Osteoblast (primary cell): Measurements from ENCODE around the gene STAB1. TPM values are rescaled to one million over a fixed set of nuclear protein-coding genes. Genes with fewer than 3 reads are reported as not detected.

ENCODE experiments used
- DNase-seq: peaks from one replicate; pipeline ENCODE4 v3.0.0; 2011; ENCODE audit warnings: low spot score, mixed read lengths; ENCODE audit not compliant: insufficient read length; ENCODE audit errors: missing footprints
- H2AFZ ChIP-seq: 2 replicates; pipeline ENCODE4 v1.6.0; 2011; ENCODE audit warnings: mild to moderate bottlenecking, low read length
- H3K27ac ChIP-seq: 2 replicates; pipeline ENCODE4 v1.5.1; 2011; ENCODE audit warnings: mild to moderate bottlenecking, low read depth, low read length, moderate library complexity
- H3K27me3 ChIP-seq: 2 replicates; pipeline ENCODE4 v1.6.0; 2012; ENCODE audit warnings: mild to moderate bottlenecking, control low read depth, inconsistent platforms, low read length, moderate library complexity; ENCODE audit not compliant: insufficient read depth
- H3K36me3 ChIP-seq: 2 replicates; pipeline ENCODE4 v1.5.1; 2011; ENCODE audit warnings: mild to moderate bottlenecking, low read length, control low read depth, moderate library complexity; ENCODE audit not compliant: insufficient read depth
- H3K4me1 ChIP-seq: 2 replicates; pipeline ENCODE4 v1.5.1; 2011; ENCODE audit warnings: mild to moderate bottlenecking, low read length, control low read depth, moderate library complexity; ENCODE audit not compliant: insufficient read depth
- H3K4me2 ChIP-seq: 2 replicates; pipeline ENCODE4 v1.6.0; 2011; ENCODE audit warnings: mild to moderate bottlenecking, low read length; ENCODE audit not compliant: insufficient read depth
- H3K4me3 ChIP-seq: fragments of 200-600 bp; sonication (generic); 3 replicates; pipeline ENCODE4 v1.5.1; 2012; ENCODE audit warnings: mild to moderate bottlenecking, low read length, inconsistent platforms; ENCODE audit not compliant: insufficient read depth
- H3K79me2 ChIP-seq: 2 replicates; pipeline ENCODE4 v1.6.0; 2012; ENCODE audit warnings: mild to moderate bottlenecking, low read length, control low read depth, inconsistent platforms; ENCODE audit not compliant: insufficient read depth
- H3K9me3 ChIP-seq: 2 replicates; pipeline ENCODE4 v1.5.1; 2011; ENCODE audit warnings: low read depth, low read length, control low read depth
- H4K20me1 ChIP-seq: 2 replicates; pipeline ENCODE4 v1.6.0; 2012; ENCODE audit warnings: mild to moderate bottlenecking, low read length, control low read depth; ENCODE audit not compliant: insufficient read depth
- total RNA-seq: library from RNA; depleted of rRNA; stranded (reverse); fragments of >200 nt; gene quantifications from 2 replicates; pipeline ENCODE4 v1.2.3, GENCODE V29; 2012
- TF ChIP-seq, protein P1 (sequence below): IDR thresholded peaks from 2 replicates; pipeline ENCODE4 v1.5.1; 2011; ENCODE audit warnings: mild to moderate bottlenecking, low read depth, low read length, moderate library complexity; ENCODE audit errors: extremely low read depth

The STAB1 gene
- total RNA-seq, 1 donor: 1.1 TPM

- Histone ChIP-seq H3K79me2 (no peaks in the 10 kb centered on the region), H4K20me1 (peaks cover 14% of the 10 kb centered on the region), H3K4me1 (no peaks in the 10 kb centered on the region), H3K27ac (no peak overlapping the region), H3K4me3 (no peak overlapping the region), H3K4me2 (no peak overlapping the region), H3K27me3 (no peaks in the 10 kb centered on the region), H2AFZ (no peak overlapping the region), H3K9me3 (no peaks in the 10 kb centered on the region), H3K36me3 (peaks cover 64% of the 10 kb centered on the region)
- TF ChIP-seq, protein P1, sequence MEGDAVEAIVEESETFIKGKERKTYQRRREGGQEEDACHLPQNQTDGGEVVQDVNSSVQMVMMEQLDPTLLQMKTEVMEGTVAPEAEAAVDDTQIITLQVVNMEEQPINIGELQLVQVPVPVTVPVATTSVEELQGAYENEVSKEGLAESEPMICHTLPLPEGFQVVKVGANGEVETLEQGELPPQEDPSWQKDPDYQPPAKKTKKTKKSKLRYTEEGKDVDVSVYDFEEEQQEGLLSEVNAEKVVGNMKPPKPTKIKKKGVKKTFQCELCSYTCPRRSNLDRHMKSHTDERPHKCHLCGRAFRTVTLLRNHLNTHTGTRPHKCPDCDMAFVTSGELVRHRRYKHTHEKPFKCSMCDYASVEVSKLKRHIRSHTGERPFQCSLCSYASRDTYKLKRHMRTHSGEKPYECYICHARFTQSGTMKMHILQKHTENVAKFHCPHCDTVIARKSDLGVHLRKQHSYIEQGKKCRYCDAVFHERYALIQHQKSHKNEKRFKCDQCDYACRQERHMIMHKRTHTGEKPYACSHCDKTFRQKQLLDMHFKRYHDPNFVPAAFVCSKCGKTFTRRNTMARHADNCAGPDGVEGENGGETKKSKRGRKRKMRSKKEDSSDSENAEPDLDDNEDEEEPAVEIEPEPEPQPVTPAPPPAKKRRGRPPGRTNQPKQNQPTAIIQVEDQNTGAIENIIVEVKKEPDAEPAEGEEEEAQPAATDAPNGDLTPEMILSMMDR: no peak
- peak; percentile 94 for DNase-seq
Observed at GRCh38 chr3:52483577-52484381, 11.4 kb upstream of the STAB1 start.

DNA sequence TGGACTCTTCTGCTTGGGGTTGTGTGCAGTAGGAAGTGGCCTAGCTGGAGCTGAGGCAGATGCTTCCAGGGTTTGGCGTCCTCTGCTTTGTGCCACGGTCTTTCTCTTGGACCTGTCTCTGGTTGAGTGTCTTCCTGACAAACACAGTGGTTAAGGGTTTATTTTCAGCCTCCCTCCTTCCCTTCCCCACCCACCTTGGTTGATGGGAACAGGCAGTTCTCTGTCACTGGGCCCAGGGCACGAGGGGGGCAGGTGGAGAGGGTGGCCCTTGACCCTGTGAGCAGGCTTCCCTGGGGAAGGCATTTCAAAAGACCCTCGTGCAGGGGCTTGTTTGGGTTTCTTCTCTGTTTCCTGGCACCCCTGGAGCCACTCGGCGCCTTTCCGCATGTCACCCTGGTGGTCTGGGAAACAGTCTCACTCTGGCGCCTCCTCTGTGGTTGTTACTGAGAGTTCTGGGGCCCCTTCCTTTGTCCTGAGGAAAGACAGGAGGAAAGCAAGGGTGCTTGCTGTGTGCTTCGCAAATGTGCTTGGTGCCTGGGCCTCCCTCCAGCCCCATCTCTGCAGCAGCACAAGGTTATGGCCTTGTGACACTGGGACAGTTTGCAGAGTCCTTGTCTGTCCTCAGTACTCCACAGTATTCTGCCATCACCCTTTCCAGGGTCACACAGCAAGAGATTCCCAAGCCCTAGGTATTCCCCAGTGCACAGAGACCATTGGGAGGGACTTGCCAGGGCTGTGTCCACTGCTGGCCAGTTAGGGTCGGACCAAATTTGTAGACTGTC lies 10.3 kb upstream of the STAB1 start:
- no peaks in the 10 kb centered on the region for H3K9me3 ChIP-seq
- H3K27me3 ChIP-seq: no peaks in the 10 kb centered on the region
- H3K4me1 ChIP-seq: no peaks in the 10 kb centered on the region
- peaks cover 18% of the 10 kb centered on the region for H4K20me1 ChIP-seq
- H3K27ac ChIP-seq: no peak overlapping the region
- H3K4me3 ChIP-seq: no peak overlapping the region
- no peak overlapping the region for H3K4me2 ChIP-seq
- no peak overlapping the region for H2AFZ ChIP-seq
- TF ChIP-seq, protein P1: no peak
- DNase-seq: peak; percentile 73
- H3K36me3 ChIP-seq: peaks cover 64% of the 10 kb centered on the region
- no peaks in the 10 kb centered on the region for H3K79me2 ChIP-seq

GRCh38 chr3:52487050-52487787 lies 7.9 kb upstream of the STAB1 start:
- H3K79me2 ChIP-seq: no peaks in the 10 kb centered on the region
- peak; percentile 49 for DNase-seq
- no peaks in the 10 kb centered on the region for H3K27me3 ChIP-seq
- no peaks in the 10 kb centered on the region for H3K9me3 ChIP-seq
- H3K36me3 ChIP-seq: peaks cover 58% of the 10 kb centered on the region
- H3K27ac ChIP-seq: no peak overlapping the region
- no peak overlapping the region for H3K4me2 ChIP-seq
- no peaks in the 10 kb centered on the region for H3K4me1 ChIP-seq
- H4K20me1 ChIP-seq: peaks cover 13% of the 10 kb centered on the region
- TF ChIP-seq, protein P1: no peak
- H2AFZ ChIP-seq: no peak overlapping the region
- no peak overlapping the region for H3K4me3 ChIP-seq
